ENCODE results near the gene ATP5F1A.

- TF ChIP-seq, protein P1, sequence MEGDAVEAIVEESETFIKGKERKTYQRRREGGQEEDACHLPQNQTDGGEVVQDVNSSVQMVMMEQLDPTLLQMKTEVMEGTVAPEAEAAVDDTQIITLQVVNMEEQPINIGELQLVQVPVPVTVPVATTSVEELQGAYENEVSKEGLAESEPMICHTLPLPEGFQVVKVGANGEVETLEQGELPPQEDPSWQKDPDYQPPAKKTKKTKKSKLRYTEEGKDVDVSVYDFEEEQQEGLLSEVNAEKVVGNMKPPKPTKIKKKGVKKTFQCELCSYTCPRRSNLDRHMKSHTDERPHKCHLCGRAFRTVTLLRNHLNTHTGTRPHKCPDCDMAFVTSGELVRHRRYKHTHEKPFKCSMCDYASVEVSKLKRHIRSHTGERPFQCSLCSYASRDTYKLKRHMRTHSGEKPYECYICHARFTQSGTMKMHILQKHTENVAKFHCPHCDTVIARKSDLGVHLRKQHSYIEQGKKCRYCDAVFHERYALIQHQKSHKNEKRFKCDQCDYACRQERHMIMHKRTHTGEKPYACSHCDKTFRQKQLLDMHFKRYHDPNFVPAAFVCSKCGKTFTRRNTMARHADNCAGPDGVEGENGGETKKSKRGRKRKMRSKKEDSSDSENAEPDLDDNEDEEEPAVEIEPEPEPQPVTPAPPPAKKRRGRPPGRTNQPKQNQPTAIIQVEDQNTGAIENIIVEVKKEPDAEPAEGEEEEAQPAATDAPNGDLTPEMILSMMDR (conservative IDR thresholded peaks at IDR 0.05; ENCODE audit: low read depth, low read length): no peak
- TF ChIP-seq EZH2 (IDR thresholded peaks at IDR 0.05; ENCODE audit: borderline replicate concordance, low read depth, low read length, poor library complexity, severe bottlenecking): no peak
These were observed 42.3 kb downstream of the ATP5F1A start for GRCh38 chr18:46055838-46056230.

Data from A673 (cell line).